Astrocyte of the spinal cord (primary cell): ENCODE measurements around the gene SRRM4.
"Not testable (repeated sequence)": the region's sequence is repeated elsewhere in the genome, so short reads cannot be mapped to it uniquely, and the experiment has no call there.

Source experiments
- DNase-seq: peaks from one replicate; pipeline ENCODE4 v3.0.0; 2011; ENCODE audit warnings: low read depth, low spot score
- H3K4me3 ChIP-seq: 2 replicates; pipeline ENCODE4 v1.5.1; 2011; ENCODE audit warnings: low read depth, mild to moderate bottlenecking, low read length, moderate library complexity
- in situ Hi-C: cut with HindIII; loops from 2 replicates; pipeline ENCODE4 v1.10.0; 2017; ENCODE audit warnings: low sequenced_read_pairs
- TF ChIP-seq, protein P1 (sequence below): IDR thresholded peaks from 2 replicates; pipeline ENCODE4 v1.5.1; 2012; ENCODE audit warnings: low read depth, mild to moderate bottlenecking, low read length, inconsistent platforms

The SRRM4 gene

DNA sequence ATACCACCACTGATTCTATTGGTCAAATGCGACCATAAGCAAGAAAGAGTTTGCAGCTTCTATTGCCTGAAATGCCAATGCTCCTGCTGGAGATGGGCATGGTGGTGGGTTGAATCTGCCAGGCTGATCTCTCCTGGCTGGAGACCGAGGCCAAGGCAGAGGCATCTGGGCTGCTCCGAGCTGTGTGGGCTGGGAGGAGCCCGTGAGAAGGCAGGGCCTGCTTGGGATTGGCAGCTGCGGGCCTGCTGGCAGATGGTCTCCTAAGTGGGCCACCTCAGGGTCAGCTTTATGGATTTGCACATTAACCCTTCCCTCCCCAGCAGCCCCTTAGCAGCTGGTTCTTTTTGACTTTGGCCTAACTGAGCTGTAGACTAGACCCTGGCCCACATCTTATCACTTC lies 25.4 kb downstream of the SRRM4 start:
- no peak overlapping the region for H3K4me3 ChIP-seq
- no peak for DNase-seq
- in situ Hi-C loops = no loop called here
- TF ChIP-seq, protein P1, sequence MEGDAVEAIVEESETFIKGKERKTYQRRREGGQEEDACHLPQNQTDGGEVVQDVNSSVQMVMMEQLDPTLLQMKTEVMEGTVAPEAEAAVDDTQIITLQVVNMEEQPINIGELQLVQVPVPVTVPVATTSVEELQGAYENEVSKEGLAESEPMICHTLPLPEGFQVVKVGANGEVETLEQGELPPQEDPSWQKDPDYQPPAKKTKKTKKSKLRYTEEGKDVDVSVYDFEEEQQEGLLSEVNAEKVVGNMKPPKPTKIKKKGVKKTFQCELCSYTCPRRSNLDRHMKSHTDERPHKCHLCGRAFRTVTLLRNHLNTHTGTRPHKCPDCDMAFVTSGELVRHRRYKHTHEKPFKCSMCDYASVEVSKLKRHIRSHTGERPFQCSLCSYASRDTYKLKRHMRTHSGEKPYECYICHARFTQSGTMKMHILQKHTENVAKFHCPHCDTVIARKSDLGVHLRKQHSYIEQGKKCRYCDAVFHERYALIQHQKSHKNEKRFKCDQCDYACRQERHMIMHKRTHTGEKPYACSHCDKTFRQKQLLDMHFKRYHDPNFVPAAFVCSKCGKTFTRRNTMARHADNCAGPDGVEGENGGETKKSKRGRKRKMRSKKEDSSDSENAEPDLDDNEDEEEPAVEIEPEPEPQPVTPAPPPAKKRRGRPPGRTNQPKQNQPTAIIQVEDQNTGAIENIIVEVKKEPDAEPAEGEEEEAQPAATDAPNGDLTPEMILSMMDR = no peak

GRCh38 chr12:119008273-119008672 lies 26.9 kb downstream of the SRRM4 start:
- DNase-seq, H3K4me3 ChIP-seq, in situ Hi-C loops: not testable (repeated sequence)

- no peak overlapping the region for H3K4me3 ChIP-seq
- TF ChIP-seq, protein P1 = no peak
- no peak for DNase-seq
- in situ Hi-C loops = no loop called here
Measured at GRCh38 chr12:119008691-119009221, 27.4 kb downstream of the SRRM4 start.

- no peak overlapping the region for H3K4me3 ChIP-seq
- TF ChIP-seq, protein P1 = no peak
- DNase-seq = no peak
- in situ Hi-C loops = no loop called here
Measured at GRCh38 chr12:119011231-119011630, 29.9 kb downstream of the SRRM4 start.

- DNase-seq = no peak
- H3K4me3 ChIP-seq = no peak overlapping the region
- in situ Hi-C loops = no loop called here
- TF ChIP-seq, protein P1 = no peak
Measured at GRCh38 chr12:119012179-119012578, 30.8 kb downstream of the SRRM4 start.

GRCh38 chr12:119013023-119013422 lies 31.7 kb downstream of the SRRM4 start:
- DNase-seq = no peak
- TF ChIP-seq, protein P1 = no peak
- in situ Hi-C loops = no loop called here
- no peak overlapping the region for H3K4me3 ChIP-seq

DNA sequence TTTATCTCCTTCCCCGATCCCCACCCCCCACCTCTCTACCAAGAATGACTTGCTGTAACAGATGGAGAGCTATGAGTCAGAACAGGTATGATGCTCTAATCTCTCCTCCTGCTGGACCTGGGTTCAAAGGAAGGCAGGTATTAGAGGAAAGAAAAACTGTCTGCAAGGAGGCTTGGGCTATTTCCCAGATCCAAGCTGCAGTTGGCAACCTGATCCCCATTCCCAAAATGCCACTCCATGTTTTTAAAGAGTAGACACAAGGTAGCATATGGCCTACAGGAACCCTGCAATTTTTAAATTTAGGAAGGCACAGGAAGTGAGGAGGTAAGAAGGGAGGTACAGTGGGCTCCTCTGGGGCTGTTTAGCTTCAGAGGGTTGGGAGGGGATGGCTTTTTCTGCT lies 33.0 kb downstream of the SRRM4 start:
- in situ Hi-C loops = no loop called here
- TF ChIP-seq, protein P1 = no peak
- no peak overlapping the region for H3K4me3 ChIP-seq
- DNase-seq = no peak
